Stimulated activated CD8-positive, alpha-beta memory T cell treated with anti-CD3 and anti-CD28 coated beads, Interleukin-7, amount 100 ng/mL, for 4 hours (primary cell): ENCODE data around the gene PRRT1B.

Experiments
- DNase-seq, 2 donors: peaks; one replicate each; pipeline ENCODE4 v3.0.0-alpha.2; 2020; ENCODE audit warnings: low read depth in 2 of 2

Gene PRRT1B

DNA sequence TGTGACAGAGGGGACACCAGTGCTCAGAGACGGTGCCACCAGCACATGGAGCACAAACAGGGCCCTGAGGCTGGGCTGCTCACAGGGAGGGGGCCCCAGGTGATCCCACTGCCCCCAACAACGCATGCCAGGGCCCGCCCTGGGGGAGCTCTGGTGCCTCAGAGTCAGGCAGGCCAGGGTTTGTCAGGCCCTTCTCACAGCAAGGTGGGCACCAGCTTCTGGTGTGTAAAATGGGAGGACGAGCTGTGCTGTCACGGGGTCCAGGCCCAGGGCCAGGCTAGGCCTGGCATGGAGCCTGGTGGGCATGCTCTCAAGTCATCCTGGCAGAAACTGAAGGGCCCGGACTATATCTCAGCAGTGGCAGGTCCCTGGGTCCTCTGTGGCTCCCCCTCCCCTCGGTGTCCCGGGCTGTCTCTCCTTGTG lies 34.5 kb downstream of the PRRT1B start:
- no peak for DNase-seq

DNA sequence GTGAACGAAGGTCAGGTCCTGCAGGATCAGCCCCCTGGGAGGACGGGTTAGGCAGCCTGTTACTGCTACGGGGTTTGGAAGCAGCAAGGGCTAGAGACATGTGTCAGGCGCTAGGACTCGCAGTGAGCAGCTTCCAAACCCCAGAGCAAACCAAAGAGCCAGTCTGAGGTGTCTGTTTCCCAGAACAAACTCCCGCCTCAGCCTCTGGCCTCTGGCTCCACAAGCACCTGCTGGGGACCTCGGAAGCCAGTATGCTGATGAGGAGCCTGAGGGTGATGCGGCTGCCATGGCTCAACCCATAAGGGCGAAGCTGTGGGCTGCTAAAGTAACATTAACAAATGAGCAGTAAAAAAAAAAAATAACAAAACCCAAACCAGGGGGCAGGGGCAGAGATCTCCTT lies 35.0 kb downstream of the PRRT1B start:
- no peak for DNase-seq

GRCh38 chr9:131582056-131582455 lies 36.7 kb downstream of the PRRT1B start:
- DNase-seq: no peak

GRCh38 chr9:131582466-131583336 lies 37.4 kb downstream of the PRRT1B start:
- no peak for DNase-seq

GRCh38 chr9:131583337-131583645 lies 38.0 kb downstream of the PRRT1B start:
- no peak for DNase-seq

GRCh38 chr9:131583836-131584555 lies 38.7 kb downstream of the PRRT1B start:
- DNase-seq: no peak

DNA sequence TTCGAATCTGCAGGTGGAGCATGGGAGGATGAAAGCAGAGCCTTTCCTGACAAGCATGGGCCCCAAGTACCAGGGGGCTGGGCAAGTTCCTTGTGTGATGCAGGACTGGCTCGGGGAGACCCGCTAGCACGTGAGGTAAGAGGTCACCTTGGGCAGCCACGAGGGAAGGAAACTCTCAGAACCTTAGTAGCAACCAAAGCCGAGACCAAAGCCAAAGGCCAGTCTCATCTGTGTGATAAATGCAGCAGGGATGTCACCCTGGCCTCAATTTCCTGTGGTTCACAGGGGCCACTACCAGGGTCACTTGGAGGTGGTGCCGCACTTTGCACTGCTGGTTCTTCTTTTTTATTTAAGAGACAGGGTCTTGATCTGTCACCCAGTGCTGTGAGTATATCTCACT lies 39.5 kb downstream of the PRRT1B start:
- no peak for DNase-seq

GRCh38 chr9:131585375-131585774 lies 40.1 kb downstream of the PRRT1B start:
- DNase-seq: peak in 1 of 2 donors; percentile 27

DNA sequence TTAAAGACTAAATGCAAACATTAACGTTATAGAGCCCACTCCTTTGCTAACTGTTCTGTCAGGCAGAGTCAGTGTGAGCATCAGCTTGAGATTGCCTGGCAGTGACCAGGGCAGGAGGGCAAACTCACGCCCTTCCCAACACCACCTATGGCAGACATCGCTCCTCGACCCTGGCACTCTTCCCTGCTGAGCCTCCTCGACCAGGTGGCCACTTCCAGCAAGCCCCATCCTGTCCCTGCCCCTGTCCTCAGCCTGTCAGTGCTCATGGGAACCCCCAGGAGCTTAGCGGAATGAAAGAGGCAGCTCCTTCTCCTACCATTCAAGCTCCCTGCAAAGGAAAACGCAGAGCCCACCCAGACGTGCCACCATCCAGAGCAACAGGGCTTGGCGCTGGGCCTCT lies 42.0 kb downstream of the PRRT1B start:
- no peak for DNase-seq

GRCh38 chr9:131587906-131588305 lies 42.6 kb downstream of the PRRT1B start:
- DNase-seq: no peak

DNA sequence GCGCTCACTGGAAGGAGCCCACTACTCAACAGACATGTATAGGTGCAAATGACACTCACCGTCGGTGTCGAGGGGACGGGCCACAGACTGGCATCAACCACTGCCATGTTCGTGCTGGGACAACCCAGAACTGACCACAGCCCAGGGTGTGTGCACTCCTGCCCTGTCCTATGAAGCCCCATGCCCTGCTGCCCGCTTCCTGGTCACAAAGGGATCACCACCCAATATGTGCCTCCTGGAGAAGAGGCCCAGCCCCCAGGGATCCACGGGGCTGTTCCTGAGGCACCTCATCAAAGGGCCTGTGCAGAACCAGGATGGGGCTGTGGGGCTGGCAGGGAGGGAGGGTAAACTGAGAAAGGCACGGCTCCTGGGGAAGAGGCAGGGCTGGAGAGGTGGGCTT lies 43.1 kb downstream of the PRRT1B start:
- DNase-seq: no peak

DNA sequence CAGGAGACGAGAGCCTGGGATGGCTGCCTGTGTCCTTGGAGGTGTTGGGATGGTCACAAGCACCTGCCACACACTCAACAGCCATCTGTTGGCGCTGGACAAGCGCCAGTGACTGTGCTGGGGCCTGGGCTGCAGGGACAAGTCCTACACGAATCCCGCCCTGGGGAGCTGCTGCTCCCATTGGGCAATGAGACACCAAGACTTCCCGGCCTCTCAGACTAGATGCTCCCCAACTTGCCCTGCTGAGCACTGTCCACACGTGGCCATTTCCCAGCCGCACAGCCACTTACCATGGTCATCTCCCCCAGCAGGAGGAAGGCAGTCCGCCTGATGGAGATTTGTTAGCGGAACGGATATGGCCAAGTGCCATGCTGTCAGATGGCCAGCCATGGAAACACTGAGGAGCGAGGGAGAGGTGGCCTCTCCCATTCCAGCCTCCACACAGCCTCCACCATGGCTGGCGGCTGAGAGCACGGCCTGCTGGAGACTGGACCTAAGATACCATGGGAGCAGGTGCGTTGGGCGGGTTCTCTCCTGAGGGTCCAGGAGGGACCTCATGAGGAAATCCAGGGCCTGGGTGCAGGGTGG lies 43.9 kb downstream of the PRRT1B start:
- DNase-seq: no peak

GRCh38 chr9:131589993-131590392 lies 44.7 kb downstream of the PRRT1B start:
- DNase-seq: no peak

- no peak for DNase-seq
Observed at GRCh38 chr9:131590449-131590848, 45.1 kb downstream of the PRRT1B start.

DNA sequence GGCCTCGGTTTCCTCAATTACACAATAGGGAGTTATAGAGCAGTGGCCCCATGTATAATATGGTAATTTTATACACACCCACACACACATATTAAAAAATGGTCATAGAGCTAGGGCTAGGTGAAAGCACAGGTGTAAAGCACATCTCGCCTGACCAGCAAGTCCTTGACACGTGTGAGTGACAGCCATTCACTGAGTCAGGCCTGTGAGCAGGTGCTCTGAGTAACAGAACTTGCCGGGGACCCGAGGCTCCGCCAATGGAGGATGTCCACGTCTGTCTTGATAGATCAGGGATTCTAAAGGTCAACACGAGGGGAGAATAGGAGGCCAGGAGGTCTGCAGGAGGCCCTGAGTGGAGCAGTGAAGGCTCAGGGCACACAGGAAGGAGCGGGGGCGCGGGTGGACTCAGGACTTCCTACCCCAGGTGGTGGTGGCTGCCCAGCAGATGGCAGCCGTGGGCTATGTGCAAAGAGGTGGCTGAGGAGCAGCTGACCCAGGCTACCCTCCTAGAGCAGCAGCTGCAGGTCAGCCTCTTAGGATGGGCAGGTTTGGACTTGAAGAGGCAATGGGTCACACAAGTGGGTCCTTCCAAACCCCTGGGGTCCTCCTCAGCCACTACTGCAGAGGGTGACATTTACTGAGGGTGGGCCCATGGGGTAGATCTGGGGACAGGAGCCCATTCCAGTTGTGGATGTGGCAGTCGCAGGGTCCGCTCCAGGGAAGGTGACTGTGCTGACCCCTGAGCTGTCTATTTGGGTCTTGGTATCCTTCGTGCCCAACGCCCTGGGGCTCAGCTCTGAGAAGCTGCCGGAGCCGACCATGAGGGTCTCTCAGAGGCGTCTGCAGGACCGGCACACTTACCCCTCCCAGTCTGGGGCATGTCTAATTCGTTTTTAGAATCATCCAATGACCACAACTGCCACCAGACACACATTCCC lies 45.9 kb downstream of the PRRT1B start:
- peak; percentile 52 to 67 for DNase-seq

GRCh38 chr9:131591845-131592208 lies 46.5 kb downstream of the PRRT1B start:
- no peak for DNase-seq

DNA sequence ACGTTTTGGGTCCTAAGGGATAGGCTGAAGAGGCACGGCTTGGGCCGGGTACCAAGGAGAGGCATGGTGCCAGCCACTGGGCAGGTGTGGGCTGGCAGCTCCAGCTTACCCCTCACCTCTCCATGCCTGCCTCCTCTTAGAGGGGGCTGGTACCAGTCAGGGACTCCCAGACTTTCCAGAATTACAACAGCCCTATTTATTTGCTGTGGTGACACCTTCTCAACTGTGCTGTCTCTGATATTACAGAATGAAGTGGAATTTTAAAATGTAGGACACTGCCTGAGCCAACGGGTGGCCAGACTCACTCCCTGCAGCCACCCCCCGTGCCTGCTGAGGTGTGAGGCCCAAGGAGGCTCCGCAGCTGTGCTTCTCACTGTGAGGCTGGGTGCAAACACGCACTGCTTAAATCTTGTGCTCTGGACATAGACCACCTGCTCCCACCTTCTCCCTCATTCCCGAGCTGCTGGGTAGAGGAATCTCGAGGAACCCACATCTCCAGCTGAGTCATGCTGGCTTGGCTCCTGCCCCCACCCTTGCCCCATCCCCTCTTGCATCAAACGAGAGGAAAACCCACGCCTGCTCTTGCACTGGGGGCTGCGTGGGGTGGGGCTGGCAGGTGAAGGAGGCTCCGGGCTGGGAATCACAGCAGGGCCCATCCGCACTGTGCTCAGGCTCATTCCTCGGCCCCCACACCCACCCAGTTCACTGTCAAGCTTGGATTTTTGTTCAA lies 47.9 kb downstream of the PRRT1B start:
- no peak for DNase-seq

DNA sequence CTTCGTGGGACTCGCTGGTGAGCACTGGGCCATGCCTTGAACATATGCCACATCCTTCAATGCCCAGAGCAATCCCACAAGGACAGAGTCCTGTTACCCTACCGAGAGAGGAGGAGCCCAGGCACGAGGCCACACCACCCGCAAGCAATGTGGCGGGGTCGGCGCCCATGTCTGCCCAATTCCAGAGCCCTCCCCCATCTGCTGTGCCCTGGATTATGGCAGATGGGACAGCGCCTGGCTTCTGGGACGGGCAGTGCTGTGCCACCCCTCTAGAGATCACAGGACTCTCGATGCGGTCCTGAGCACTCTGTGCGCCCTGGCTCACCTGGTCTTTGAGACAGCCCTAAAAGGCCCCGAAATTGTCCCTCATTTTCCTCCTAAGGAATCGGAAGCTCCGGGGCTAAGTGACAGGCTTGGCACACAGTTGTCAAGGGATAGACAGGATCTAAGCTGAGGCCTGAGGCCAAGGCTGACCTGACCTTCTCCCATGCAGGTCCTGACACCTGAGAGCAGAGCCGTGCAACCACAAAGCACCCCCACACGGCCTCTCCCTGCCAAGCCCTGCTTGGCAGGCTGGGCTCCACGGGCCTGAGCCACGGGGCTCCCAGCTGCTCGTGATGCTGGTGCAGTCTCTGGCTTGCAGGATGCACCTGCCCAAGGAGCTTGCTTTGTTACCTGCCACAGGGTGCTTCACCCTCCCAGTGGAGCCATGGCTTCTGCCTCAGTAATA lies 48.8 kb downstream of the PRRT1B start:
- DNase-seq: no peak

DNA sequence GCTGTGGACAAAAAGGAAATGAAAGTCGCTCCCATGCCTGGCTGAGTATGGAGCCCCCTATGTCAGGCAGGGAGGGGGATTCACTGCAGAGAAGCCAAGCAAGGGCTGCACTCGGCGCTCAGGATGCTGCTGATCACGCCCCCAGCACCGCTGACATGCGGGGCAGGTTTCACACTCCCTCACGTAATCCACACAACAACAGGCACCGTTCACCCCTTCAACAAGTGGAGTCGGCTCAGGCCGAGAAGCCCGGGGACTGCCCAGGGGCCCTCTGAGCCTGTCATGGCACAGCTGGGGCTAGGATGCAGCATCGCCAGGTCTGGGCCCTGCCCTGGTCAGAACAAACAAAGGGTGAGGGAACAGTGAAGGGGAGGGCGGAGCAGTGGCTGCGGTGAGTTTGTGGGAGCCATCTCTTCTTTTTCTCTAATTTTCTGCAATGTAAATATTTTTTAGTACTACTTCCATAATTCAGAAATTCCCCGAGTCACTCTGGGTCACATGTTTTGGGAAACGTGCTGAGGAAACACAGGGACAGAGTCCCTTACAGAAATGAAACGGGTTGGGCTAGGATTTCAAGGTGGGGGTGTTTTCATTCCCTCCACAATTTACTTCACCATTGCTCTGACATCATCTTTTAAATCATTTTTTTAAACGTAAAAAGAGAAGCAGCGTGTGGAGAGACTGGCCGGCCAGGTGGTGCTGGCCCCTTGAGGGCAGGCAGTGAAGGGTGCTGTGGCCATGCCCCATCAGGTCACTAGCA lies 49.8 kb downstream of the PRRT1B start:
- DNase-seq: no peak
